Fibroblast of peridontal ligament (primary cell): ENCODE data around the gene FAM120B.

Experiments
- DNase-seq: peaks from one replicate; pipeline ENCODE4 v3.0.0-alpha.2; 2010; ENCODE audit errors: extremely low read depth

Gene FAM120B

GRCh38 chr6:170444056-170444591 is 137.6 kb downstream of the FAM120B start:
- no peak for DNase-seq

GRCh38 chr6:170444811-170445211 is 138.3 kb downstream of the FAM120B start:
- DNase-seq: no peak

GRCh38 chr6:170445487-170445886 is 138.9 kb downstream of the FAM120B start:
- DNase-seq: no peak

DNA sequence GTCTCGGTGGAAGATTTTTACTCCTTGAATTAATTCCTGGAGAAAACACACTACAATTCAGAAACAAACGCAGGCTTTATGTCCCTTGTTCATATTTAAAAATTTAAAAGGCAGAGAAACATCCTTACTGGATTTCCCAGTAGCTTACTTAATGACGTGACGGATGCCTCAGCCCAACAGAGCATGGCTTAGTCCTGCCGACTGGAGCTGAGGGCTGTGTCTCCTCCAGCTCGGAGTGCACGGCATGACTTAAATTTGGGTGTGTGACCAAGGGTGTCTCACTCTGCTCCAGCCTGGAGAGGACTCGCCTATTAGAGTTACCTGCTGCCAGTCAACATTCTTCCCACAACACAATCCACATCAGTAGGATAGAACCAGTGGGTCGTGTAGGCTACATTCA is 139.4 kb downstream of the FAM120B start:
- no peak for DNase-seq

GRCh38 chr6:170446841-170447560 is 140.4 kb downstream of the FAM120B start:
- DNase-seq: no peak

DNA sequence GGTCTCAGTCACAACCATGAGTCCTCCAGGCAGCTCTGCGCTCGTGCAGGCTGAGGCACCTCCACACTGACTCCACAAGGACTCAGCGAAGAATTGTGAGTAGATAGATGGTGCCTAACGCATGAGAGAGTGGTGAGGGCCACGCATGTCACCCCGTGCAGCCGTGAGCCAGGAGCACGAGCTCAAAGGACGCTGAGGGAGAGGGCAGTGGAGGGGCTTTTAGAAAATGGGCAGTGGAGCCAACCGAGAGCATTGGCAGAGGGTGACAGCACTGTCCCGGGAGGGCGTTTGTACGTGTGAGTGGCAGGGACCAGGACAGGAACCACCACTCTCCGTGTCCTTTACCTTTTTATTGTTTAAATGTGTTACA is 141.0 kb downstream of the FAM120B start:
- DNase-seq: no peak

DNA sequence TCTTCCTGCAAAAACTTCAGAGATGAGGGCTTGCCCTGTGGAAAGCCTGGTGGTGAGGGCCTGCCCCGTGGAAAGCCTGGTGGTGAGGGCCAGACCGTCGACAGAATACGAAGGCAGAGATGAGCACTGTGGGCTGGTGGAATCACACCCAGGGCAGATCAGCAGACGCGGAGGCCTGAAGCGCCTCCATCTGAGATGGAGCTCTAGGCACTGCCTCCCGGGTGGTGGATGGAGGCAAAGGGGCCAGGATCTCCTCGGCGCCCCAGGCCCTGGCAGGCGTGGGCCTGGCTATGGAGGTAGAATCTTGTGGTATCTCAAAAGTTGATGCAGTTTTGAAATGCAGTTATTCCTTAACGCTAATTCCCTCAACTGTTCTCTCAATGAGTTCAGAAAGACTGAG is 141.8 kb downstream of the FAM120B start:
- DNase-seq: no peak

DNA sequence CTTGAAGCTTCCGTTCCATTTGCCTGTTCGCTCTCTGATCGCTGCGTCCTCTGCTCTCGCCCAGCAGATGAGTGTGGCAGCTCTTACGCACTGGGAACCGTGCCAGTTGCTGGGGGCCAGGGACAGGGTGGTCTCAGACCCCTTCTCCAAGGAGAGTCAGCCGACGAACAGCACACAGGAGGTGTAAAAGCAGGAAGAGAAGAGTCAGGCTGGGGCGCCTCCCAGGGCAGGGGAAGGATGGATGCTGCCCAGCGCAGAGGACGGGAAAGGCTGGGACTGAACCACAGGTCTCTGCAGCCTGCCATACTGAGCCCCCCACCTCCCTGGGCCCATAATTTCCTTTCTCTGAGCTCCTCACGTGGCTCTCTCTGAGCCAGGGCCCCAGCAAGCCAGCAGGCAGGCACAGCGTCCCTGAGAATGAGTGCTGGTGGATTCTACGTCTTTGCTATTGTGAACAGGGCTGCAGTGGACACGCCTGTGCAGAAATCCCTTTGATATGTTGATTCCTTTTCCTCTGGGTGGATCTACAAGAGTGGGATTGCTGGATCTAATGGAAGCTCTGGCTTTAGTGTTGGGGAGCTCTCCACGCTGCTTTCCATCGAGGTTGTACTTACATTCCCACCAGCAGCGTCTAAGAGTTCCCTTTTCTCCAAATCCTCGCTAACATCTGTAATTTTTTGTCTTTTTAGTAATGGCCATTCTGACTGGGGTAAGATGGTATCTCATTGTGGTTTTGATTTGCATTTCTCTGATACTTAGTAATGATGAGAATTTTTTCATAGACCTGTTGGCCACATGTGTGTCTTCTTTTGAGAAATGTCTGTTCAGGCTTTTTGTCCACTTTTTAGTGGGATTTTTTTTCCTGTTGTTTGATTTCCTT is 142.4 kb downstream of the FAM120B start:
- DNase-seq: peak; percentile 10

DNA sequence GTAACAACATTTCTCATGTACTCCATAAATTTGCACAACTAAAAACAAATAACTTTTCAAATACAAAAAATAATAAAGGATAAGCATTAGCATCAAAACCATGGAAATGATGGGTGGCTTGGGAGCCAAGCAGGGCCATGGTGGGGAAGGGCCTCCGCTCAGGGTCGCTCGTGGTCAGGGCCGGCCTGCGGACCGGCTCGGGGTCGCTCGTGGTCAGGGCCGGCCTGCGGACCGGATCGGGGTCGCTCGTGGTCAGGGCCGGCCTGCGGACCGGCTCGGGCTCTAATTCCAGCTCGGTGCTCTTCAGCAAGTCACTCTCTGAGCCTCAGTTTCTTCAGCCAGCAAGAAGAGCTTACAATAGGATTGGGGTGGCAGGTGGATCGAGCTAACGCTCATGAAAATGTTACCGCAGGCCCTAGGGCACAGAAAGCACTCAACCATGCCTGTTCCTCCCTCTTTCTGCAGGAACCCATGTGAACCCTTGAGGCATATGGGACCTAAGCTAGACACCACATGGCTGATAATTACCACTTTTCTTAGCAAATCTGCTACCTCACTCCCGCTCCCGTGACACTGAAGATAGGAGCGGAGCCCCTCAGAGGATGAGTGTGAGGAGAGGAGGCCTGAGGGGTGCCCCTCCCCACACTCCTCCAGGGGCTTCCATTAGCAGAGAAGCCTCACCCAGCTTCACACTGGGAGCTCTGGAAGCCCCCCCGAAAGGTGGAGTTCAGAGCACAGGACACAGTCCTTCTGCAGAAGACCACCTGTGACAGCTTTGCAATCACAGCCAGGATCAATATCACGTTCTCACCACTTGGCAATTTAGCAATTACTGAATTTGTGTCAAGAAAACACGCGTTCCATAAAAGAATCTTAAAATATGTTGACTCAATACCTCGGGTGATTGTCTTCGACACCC is 143.5 kb downstream of the FAM120B start:
- DNase-seq: no peak

- no peak for DNase-seq
Measured at GRCh38 chr6:170450916-170451761, 144.6 kb downstream of the FAM120B start.

GRCh38 chr6:170451762-170452651 is 145.4 kb downstream of the FAM120B start:
- DNase-seq: no peak

GRCh38 chr6:170452767-170453545 is 146.4 kb downstream of the FAM120B start:
- no peak for DNase-seq

DNA sequence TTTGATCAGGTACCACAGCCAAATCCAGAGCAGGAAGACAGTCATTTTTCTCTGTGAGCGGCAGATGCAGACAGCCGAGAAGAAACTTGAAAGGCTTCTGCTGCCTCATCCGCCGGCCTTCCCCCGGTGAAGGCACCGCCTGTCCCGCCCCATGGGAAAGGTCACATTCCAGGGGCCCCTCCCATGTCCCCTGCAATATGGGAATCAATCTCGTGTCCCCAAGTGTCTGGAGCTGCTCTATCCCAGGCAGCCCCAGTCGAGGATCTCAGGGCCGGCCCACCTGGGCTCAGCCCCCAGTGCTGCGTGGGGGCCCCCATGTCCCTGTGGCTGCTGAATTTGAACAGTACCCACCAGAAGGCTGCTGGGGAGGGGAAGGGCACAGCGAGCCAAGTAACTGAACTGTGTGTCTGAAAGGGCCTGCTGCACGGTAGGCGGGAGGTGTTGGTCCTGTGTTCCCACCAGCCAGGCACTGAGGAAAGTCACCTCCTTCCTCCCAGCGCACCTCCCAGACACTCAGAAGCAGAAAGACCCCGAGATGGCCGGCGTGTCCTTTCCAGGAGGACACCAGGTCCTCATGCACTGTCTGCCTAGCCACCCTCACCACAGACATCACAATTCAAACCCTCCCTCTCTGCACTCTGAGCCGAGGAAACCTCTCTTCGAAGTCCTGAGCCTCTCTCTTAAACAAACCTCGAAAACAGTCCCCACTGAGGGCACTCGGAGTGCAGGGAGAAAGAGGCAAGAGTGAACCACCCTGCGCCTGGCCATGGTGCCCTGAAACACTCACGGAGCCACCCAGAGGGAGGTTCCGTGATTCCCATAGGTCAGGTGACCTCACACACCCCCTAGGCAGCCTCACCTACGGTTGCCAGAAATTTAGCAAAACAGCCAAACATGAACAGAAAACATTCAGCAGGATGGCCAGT is 147.3 kb downstream of the FAM120B start:
- DNase-seq: no peak

- DNase-seq: no peak
Measured at GRCh38 chr6:170454512-170455285, 148.1 kb downstream of the FAM120B start.

DNA sequence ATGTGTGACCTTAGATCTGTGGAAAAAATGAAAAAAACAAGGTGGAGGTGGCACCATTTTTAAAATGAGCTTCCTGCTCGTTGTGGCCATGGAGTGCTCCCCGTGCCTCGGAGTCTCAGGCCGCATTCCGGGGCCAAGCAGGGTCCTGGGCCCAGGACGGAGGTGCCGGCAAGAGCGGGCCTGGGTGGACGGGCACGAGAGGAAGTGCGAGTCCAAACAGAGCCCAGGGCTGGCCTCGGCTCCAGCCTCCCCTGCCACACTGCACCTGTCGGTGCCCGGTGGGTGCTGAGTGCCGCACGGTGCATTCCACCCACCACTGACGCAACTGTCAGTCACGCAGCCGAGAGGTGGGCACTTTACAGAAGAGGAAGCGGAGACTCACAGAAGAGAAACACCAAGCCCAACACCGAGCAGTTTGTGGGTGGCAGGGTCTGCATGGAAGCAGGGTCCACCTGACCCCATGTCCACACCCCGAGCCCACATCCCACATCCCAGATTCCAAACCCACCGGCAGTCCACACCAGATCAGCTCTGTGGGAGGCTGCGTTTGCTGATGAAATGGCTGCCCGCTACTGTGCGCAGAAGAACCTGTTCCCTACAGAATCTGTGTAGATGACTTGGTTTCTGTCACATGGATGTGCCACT is 148.9 kb downstream of the FAM120B start:
- no peak for DNase-seq

GRCh38 chr6:170456334-170456733 is 149.8 kb downstream of the FAM120B start:
- no peak for DNase-seq
